ENCODE results near the gene MRM1. TPM values are rescaled to one million over a fixed set of nuclear protein-coding genes. Genes with fewer than 3 reads are reported as not detected.

The MRM1 gene
- polyA plus RNA-seq, 2 of the 4 experiments (the other 2 are of a cell fraction), result 12.7 to 21.7 TPM

GRCh38 chr17:36594626-36595401, 6.6 kb upstream of the MRM1 start (continued):
- TF ChIP-seq SMC3 (IDR thresholded peaks at IDR 0.05) (no peak), CTCF (IDR thresholded peaks at IDR 0.05) (no peak), CBX2 (IDR thresholded peaks at IDR 0.05; ENCODE audit: borderline replicate concordance, low read depth) (no peak), REST (IDR thresholded peaks at IDR 0.05) (no peak), EP300 (IDR thresholded peaks at IDR 0.05) (no peak), CHD2 (IDR thresholded peaks at IDR 0.05; ENCODE audit: low read length, partially characterized antibody) (no peak)

- ChIA-PET CTCF (interaction anchor here (1.1 to 2.1 kb wide), 4 partner anchors 13 to 451 kb away, joined by 3 to 7 read pairs (median 6); partner anchors contain the start of gene GGNBP2), POLR2A (no interaction called here)
- H3K4me3 ChIP-seq, result no peak overlapping the region
- no peak for TF ChIP-seq ELK1 (IDR thresholded peaks at IDR 0.05; ENCODE audit: low read depth, low read length)
- no peak for TF ChIP-seq POLR2AphosphoS2 (conservative IDR thresholded peaks at IDR 0.05; ENCODE audit: low read length)
- no peak for TF ChIP-seq MAFK (IDR thresholded peaks at IDR 0.05; ENCODE audit: partially characterized antibody)
- no peak for TF ChIP-seq HES2 (IDR thresholded peaks at IDR 0.05)
- no peak for TF ChIP-seq EP300 (IDR thresholded peaks at IDR 0.05)
- no peak for TF ChIP-seq FOSL2 (IDR thresholded peaks at IDR 0.05)
- TF ChIP-seq FOSL2 (CRISPR knock-in tag; IDR thresholded peaks at IDR 0.05), result no peak
- no peak for TF ChIP-seq CBX2 (IDR thresholded peaks at IDR 0.05; ENCODE audit: borderline replicate concordance, low read depth)
- TF ChIP-seq HMGXB4 (CRISPR knock-in tag; IDR thresholded peaks at IDR 0.05; ENCODE audit: borderline replicate concordance), result no peak
- no peak for TF ChIP-seq FOSB (CRISPR knock-in tag; IDR thresholded peaks at IDR 0.05)
- TF ChIP-seq ESRRA (IDR thresholded peaks at IDR 0.05; ENCODE audit: borderline replicate concordance, low read length), result no peak
- TF ChIP-seq HOXB13 (CRISPR knock-in tag; IDR thresholded peaks at IDR 0.05; ENCODE audit: low read depth), result no peak
- TF ChIP-seq CHD4 (IDR thresholded peaks at IDR 0.05; ENCODE audit: borderline replicate concordance), result no peak
- TF ChIP-seq CHD2 (IDR thresholded peaks at IDR 0.05; ENCODE audit: low read length, partially characterized antibody), result no peak
- TF ChIP-seq MAX (IDR thresholded peaks at IDR 0.05), result no peak
- TF ChIP-seq MYC (IDR thresholded peaks at IDR 0.05; ENCODE audit: borderline replicate concordance, low read length), result no peak
- FAIRE-seq (no peak), DNase-seq (ENCODE audit: low read depth in 1 of 2, low spot score in 1 of 2) (no peak), ATAC-seq (no peak)
- WGBS (ENCODE audit: missing lambda C conversion rate), result 83% methylated on average over 6 of the region's 6 CpGs
- H3K27ac ChIP-seq, result no peak overlapping the region
- H3K4me1 ChIP-seq, result peaks cover 16% of the 10 kb centered on the region
- no peaks in the 10 kb centered on the region for H3K9me3 ChIP-seq
- no peak overlapping the region for H3K4me2 ChIP-seq
These were observed 4.2 kb upstream of the MRM1 start for GRCh38 chr17:36597226-36597625.
